Measurements from ENCODE around the gene LHFPL6. TPM values are rescaled to one million over a fixed set of nuclear protein-coding genes. Genes with fewer than 3 reads are reported as not detected.

The LHFPL6 gene
- total and polyA plus RNA-seq, 8 donors, result 50.5 to 113 (median 80.2) TPM

DNA sequence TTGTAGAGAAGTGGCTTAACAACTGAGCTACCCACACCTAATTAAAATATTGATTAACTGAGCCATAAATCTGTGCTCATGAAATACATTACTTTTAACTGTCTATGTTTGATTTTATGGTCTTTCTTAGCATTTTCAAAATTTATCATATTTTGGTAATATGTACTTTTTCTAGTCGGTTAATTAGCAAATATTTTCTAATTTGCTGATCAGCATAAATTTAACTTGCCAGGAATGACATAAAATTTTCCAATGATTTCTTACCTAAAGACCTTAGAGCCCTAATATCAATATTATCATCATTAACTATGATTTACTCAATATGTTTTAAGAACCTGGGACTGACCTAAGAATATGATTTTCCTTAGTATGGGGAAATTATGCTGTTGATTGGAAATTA is 32.6 kb upstream of the LHFPL6 start:
- TF ChIP-seq, protein P1, sequence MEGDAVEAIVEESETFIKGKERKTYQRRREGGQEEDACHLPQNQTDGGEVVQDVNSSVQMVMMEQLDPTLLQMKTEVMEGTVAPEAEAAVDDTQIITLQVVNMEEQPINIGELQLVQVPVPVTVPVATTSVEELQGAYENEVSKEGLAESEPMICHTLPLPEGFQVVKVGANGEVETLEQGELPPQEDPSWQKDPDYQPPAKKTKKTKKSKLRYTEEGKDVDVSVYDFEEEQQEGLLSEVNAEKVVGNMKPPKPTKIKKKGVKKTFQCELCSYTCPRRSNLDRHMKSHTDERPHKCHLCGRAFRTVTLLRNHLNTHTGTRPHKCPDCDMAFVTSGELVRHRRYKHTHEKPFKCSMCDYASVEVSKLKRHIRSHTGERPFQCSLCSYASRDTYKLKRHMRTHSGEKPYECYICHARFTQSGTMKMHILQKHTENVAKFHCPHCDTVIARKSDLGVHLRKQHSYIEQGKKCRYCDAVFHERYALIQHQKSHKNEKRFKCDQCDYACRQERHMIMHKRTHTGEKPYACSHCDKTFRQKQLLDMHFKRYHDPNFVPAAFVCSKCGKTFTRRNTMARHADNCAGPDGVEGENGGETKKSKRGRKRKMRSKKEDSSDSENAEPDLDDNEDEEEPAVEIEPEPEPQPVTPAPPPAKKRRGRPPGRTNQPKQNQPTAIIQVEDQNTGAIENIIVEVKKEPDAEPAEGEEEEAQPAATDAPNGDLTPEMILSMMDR (IDR thresholded peaks at IDR 0.05), result no peak
- ATAC-seq, result no peak

DNA sequence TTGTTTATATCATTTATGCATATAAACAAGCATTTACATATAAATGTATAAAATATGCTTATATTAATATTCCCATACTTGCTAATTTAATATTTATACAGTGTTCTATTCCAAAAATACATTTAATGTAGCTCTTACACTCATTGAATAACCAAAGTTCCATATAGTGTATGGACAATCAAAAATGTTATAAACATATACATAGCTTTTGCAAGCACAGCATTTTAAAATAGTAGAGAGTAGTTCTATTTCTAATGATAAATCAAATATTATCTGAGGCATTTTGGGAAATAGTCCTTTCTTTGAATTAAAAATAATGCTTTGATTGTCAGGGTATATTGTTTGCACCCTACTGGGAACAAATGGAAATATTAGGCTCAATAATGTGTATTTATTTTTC is 30.0 kb upstream of the LHFPL6 start:
- TF ChIP-seq, protein P1 (IDR thresholded peaks at IDR 0.05), result no peak
- Histone ChIP-seq H3K4me1 (no peaks in the 10 kb centered on the region), H3K36me3 (no peaks in the 10 kb centered on the region), H3K27ac (no peak overlapping the region), H3K27me3 (no peaks in the 10 kb centered on the region), H3K9me3 (peaks cover 0 to 9% of the 10 kb centered on the region in 2 donors), H3K4me3 (no peak overlapping the region)
- intact Hi-C loops (cut with DNase I), result no loop called here
- no peak for ATAC-seq
- DNase-seq, result no peak

More for the DNA sequence above, 32.6 kb upstream of the LHFPL6 start:
- Histone ChIP-seq H3K9me3 (peaks cover 0 to 9% of the 10 kb centered on the region in 2 donors), H3K4me3 (no peak overlapping the region), H3K27me3 (no peaks in the 10 kb centered on the region), H3K27ac (no peak overlapping the region), H3K36me3 (no peaks in the 10 kb centered on the region), H3K4me1 (no peaks in the 10 kb centered on the region)
- DNase-seq, result no peak
- intact Hi-C loops (cut with DNase I), result no loop called here

DNA sequence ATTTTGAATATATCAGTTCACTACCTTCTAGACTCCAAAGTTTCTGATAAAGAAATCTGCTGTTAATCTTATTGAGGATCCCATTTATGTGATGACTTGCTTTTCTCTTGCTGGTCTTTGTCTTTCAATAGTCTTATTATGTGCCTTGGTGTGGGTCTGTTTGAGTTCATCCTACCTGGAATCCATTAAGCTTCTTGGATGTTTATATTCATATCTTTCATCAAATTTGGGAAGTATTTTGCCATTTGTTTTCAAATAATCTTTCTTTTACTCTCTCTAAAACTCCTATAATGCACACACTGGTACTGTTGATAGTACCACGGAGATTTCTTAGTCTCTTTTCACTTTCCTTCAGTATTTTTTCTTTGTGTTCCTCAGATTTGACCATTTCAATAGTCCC is 28.3 kb upstream of the LHFPL6 start:
- Histone ChIP-seq H3K27ac (no peak overlapping the region), H3K4me3 (no peak overlapping the region), H3K9me3 (peaks cover 0 to 9% of the 10 kb centered on the region in 2 donors), H3K36me3 (no peaks in the 10 kb centered on the region), H3K4me1 (no peaks in the 10 kb centered on the region), H3K27me3 (no peaks in the 10 kb centered on the region)
- intact Hi-C loops (cut with DNase I), result no loop called here
- DNase-seq (no peak), ATAC-seq (no peak)
- TF ChIP-seq, protein P1 (IDR thresholded peaks at IDR 0.05), result no peak

DNA sequence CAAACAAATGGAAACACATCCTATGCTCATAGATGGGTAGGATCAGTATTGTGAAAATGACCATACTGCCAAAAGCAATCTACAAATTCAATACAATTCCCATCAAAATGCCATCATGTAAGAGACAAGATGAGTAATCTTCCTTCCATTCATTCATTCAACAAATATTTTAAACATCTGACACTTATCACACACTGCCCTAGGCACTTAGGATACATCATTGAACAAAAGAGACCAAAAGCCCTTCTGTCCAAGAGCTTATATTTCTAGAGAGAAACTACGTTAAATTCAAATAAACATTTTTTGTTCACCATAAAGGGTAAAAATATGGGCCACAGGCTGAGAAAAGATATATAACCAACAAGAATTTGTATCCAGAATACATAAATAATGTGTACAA is 20.5 kb upstream of the LHFPL6 start:
- no peak for ATAC-seq
- TF ChIP-seq, protein P1 (IDR thresholded peaks at IDR 0.05), result no peak
- no peak overlapping the region for H3K27ac ChIP-seq
- intact Hi-C loops (cut with DNase I), result no loop called here
- H3K4me1 ChIP-seq, result no peaks in the 10 kb centered on the region
- H3K27me3 ChIP-seq, result no peaks in the 10 kb centered on the region
- no peak for DNase-seq
- H3K9me3 ChIP-seq, result no peaks in the 10 kb centered on the region
- H3K4me3 ChIP-seq, result no peak overlapping the region
- no peaks in the 10 kb centered on the region for H3K36me3 ChIP-seq

DNA sequence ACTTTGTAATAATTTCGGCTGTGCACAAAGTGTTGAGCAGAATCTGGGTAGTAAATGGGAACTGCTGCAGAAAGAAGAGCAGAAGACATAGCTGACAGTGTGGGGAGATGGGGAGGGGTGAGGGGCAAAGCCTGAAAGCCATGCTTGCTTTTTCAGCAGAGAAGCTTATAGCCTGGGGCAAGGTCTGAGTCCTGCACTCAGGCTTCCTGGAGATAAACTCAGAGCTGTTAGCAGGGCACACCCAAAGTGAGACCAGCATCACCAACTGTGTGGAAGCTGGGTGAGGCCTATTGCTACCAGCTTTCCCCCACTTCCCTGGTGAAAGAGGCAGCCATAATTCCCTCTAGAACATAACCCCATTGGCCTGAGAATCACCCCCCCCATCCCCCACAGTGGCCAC is 15.6 kb upstream of the LHFPL6 start:
- ATAC-seq, result no peak

More for the DNA sequence above, 15.6 kb upstream of the LHFPL6 start:
- TF ChIP-seq, protein P1 (IDR thresholded peaks at IDR 0.05), result no peak
- H3K9me3 ChIP-seq, result no peaks in the 10 kb centered on the region
- no peak overlapping the region for H3K4me3 ChIP-seq
- H3K27ac ChIP-seq, result no peak overlapping the region
- H3K4me1 ChIP-seq, result peaks cover 0 to 5% of the 10 kb centered on the region in 2 donors
- H3K36me3 ChIP-seq, result no peaks in the 10 kb centered on the region
- H3K27me3 ChIP-seq, result no peaks in the 10 kb centered on the region
- DNase-seq, result no peak
- intact Hi-C loops (cut with DNase I), result loop anchor here in 1 of 2 donors (10.0 kb wide), 2 partner anchors 204 to 564 kb away; no protein-coding TSS in a partner anchor
